SH-SY5Y (cell line): Measurements from ENCODE around the gene INPP5A.

ENCODE experiments used
- GATA2 ChIP-seq: IDR thresholded peaks from 2 replicates; pipeline ENCODE4 v1.6.1; 2011; ENCODE audit warnings: mild to moderate bottlenecking, low read depth, low read length
- GATA3 ChIP-seq: IDR thresholded peaks from 2 replicates; pipeline ENCODE4 v1.6.1; 2011; ENCODE audit warnings: low read depth, mild to moderate bottlenecking, low read length, moderate library complexity

GRCh38 chr10:132756591-132756990 is 219.0 kb downstream of the INPP5A start:
- TF ChIP-seq GATA2 (no peak), GATA3 (no peak)
